Neuron (in vitro differentiated cells): ENCODE measurements around the gene PIN1.
"Not testable (repeated sequence)": the region's sequence is repeated elsewhere in the genome, so short reads cannot be mapped to it uniquely, and the experiment has no call there.

ENCODE experiments used
- H2AFZ ChIP-seq: one replicate; pipeline ENCODE4 v1.6.1; 2013; ENCODE audit warnings: low read depth, mild to moderate bottlenecking, inconsistent platforms, low read length, moderate library complexity
- H3K27me3 ChIP-seq: one replicate; pipeline ENCODE4 v1.6.1; 2013; ENCODE audit warnings: low read length; ENCODE audit not compliant: insufficient read depth
- H3K36me3 ChIP-seq: one replicate; pipeline ENCODE4 v1.6.1; 2013; ENCODE audit warnings: low read length; ENCODE audit not compliant: insufficient read depth
- H3K4me1 ChIP-seq: one replicate; pipeline ENCODE4 v1.6.1; 2013; ENCODE audit warnings: low read length; ENCODE audit not compliant: insufficient read depth
- H3K4me3 ChIP-seq: 2 replicates; pipeline ENCODE4 v1.5.1; 2013; ENCODE audit warnings: mild to moderate bottlenecking, low read length, moderate library complexity
- H3K9me3 ChIP-seq: one replicate; pipeline ENCODE4 v1.6.1; 2013; ENCODE audit warnings: low read length

The PIN1 gene

DNA sequence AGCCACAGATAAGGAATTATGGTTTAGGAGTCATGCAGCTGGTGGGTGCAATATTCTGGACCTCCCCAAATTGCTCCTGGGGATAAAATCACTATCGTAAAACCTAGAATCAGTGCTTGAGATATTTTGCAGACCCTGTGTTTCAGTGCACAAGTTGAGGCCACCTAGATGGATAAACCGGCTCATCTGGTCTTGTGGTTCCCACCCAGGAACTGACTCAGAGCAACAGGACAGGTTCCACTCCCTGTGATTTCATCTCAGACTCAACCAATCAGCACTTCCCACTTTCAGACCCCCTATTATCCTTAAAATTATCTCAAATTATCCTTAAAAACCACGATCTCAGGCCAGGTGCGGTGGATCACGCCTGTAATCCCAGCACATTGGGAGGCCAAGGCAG lies 37.2 kb upstream of the PIN1 start:
- Histone ChIP-seq H3K27me3 (no peaks in the 10 kb centered on the region), H3K36me3 (no peaks in the 10 kb centered on the region), H3K9me3 (no peaks in the 10 kb centered on the region), H2AFZ (no peak overlapping the region), H3K4me3 (no peak overlapping the region), H3K4me1 (no peaks in the 10 kb centered on the region)

- Histone ChIP-seq H3K4me3 (no peak overlapping the region), H3K27me3 (no peaks in the 10 kb centered on the region), H2AFZ (no peak overlapping the region), H3K36me3 (peaks cover 4% of the 10 kb centered on the region), H3K4me1 (no peaks in the 10 kb centered on the region), H3K9me3 (no peaks in the 10 kb centered on the region)
These were observed 36.0 kb upstream of the PIN1 start for GRCh38 chr19:9799162-9799561.

- Histone ChIP-seq H3K4me3 (no peak overlapping the region), H3K27me3 (no peaks in the 10 kb centered on the region), H3K9me3 (no peaks in the 10 kb centered on the region), H2AFZ (no peak overlapping the region), H3K36me3 (peaks cover 15% of the 10 kb centered on the region), H3K4me1 (no peaks in the 10 kb centered on the region)
These were observed 33.1 kb upstream of the PIN1 start for GRCh38 chr19:9801976-9802375.

DNA sequence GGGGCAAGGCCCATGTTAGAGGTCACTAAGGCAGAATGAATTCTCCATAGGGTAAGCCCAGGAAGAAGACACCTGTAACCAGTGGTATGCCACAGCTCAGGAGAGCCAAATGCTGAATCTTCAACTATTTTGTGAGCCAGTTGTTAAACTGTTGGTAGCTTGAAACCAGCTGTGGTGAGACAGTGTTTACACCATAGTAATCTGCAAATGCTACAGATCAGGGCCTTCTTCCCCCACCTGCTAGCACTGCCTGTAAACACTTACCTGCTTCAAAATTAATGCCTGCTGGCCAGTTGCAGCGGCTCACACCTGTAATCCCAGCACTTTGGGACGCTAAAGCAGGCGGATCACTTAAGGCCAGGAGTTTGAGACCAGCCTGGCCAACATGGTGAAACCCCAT lies 28.3 kb upstream of the PIN1 start:
- Histone ChIP-seq H2AFZ (no peak overlapping the region), H3K36me3 (peaks cover 48% of the 10 kb centered on the region), H3K27me3 (no peaks in the 10 kb centered on the region), H3K4me3 (no peak overlapping the region), H3K4me1 (no peaks in the 10 kb centered on the region), H3K9me3 (no peaks in the 10 kb centered on the region)

DNA sequence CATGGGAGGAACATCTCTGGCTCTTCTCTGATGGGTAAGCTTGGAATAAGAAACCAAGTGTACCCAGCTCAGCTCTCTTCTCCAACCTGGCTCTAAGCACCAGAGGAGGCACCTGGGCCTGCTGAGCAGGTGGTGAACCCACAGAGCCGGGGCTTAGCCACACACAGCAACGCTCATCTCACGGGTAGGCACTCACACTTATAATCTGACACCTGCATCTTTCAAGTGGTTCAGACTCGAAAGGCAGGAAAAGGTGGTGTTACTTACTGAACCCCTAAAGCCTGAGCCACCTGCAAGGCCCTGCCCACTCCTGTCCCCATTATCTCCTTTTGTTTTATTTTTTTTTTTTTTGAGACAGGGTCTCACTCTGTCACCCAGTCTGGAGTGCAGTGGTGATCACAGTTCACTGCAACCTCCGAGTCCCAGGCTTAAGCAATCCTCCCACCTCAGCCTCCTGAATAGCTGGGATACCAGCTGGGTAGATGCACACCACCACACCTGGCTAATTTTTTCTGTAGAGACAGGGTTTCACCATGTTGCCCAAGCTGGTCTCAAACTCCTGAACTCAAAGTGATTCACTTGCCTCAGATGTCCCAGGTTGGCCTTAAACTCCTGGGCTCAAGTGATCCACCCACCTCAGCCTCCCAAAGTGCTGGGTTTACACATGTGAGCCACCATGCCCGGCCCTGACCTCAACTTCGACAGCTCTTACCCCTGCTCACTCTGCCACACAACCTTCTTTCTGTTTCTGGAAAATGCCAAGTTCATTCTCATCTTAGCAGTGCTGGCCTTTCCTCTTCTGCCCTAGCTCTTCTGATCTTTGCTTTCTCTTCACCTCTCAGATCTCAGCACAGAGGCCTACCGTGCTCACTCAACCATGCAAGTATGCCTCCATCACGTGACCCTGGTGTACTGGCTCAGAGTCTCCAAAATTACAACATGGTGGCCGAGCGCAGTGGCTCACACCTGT lies 26.0 kb upstream of the PIN1 start:
- Histone ChIP-seq H3K4me3 (no peak overlapping the region), H3K36me3 (peaks cover 48% of the 10 kb centered on the region), H3K9me3 (no peaks in the 10 kb centered on the region), H3K27me3 (no peaks in the 10 kb centered on the region), H3K4me1 (no peaks in the 10 kb centered on the region), H2AFZ (no peak overlapping the region)

DNA sequence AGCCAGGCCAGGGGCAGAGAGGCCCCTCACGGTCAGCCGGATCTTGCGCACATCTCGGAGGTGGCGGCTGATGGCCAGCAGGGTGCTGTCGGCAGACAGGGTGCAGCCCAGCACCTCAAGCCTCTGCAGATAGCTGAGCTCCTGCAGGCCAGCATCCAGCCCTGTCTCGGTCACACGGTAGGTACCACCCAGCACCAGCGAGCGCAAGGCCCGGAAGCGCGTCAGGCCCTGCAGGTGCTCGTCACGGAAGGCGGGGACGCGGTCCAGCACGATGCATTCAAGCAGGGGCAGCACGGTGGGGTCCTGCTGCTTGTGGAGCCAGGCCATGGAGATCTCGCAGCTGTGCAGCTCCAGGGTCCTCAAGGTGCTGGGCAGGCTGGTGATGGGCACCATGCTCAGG lies 24.0 kb upstream of the PIN1 start:
- no peaks in the 10 kb centered on the region for H3K4me1 ChIP-seq
- H3K9me3 ChIP-seq, result peaks cover 7% of the 10 kb centered on the region
- H3K27me3 ChIP-seq, result no peaks in the 10 kb centered on the region
- H3K36me3 ChIP-seq, result peaks cover 42% of the 10 kb centered on the region
- no peak overlapping the region for H2AFZ ChIP-seq
- H3K4me3 ChIP-seq, result no peak overlapping the region

DNA sequence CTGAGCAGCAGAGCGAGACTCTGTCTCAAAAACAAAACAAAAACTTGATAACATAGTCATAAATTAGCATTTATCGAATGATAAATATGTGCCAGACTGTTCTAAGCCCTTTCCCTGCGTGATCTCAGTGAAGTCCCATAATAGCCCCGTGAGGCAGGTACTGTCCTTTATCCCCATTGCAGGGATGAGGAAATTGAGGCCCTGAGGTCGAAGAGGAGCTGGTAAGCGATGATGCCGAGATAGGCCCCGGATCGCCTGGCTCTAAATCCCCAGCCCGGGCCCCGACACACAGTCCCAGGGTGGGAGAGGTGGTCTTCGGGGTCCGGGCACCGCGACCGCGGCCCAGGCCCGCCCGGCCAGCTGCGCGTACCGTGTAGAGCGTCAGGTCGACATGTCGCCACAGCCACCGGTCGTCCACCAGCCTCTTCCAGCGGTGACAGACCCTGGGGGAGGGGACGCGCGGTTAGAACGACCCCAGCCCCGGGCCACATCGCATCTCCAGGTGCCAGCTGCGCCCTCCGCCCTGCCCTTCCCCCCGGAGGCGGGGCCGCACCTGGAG lies 16.9 kb upstream of the PIN1 start:
- H2AFZ ChIP-seq, result peak overlapping the region; percentile 87
- H3K27me3 ChIP-seq, result no peaks in the 10 kb centered on the region
- H3K4me3 ChIP-seq, result peak overlapping the region; percentile 88
- peaks cover 9% of the 10 kb centered on the region for H3K36me3 ChIP-seq
- peaks cover 7% of the 10 kb centered on the region for H3K9me3 ChIP-seq
- H3K4me1 ChIP-seq, result peaks cover 15% of the 10 kb centered on the region

GRCh38 chr19:9818734-9819595 lies 16.2 kb upstream of the PIN1 start, which contains the start of gene FBXL12:
TSS of gene FBXL12 (minus strand) at chr19:9819079. CDS start at chr19:9818813, 266 bp downstream.
- peak within 1 kb of the TSS; percentile 87 for H2AFZ ChIP-seq
- no peaks in the 10 kb centered on the region for H3K27me3 ChIP-seq
- peaks cover 7% of the 10 kb centered on the region for H3K36me3 ChIP-seq
- peaks cover 15% of the 10 kb centered on the region for H3K4me1 ChIP-seq
- peaks cover 7% of the 10 kb centered on the region for H3K9me3 ChIP-seq
- H3K4me3 ChIP-seq, result peak within 1 kb of the TSS; percentile 88

DNA sequence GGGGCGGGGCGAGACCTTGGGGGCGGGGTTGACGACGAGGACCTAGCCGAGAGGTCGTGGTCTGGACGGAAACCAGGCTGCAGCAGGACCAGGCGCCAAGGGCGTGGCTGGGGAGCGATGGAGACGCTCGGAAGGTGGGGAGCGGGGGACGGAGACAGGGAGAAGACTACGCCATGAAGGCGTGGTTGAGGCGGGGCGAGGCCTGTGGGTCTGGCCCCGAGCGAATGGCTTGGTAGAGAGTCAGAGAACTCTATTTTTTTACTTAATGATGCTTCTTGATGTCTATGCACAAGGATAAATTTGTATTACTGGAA lies 15.6 kb upstream of the PIN1 start:
- Histone ChIP-seq H3K9me3 (peaks cover 7% of the 10 kb centered on the region), H3K27me3 (no peaks in the 10 kb centered on the region), H3K4me3 (peak overlapping the region; percentile 88), H3K36me3 (peaks cover 5% of the 10 kb centered on the region), H3K4me1 (peaks cover 15% of the 10 kb centered on the region), H2AFZ (no peak overlapping the region)

GRCh38 chr19:9820034-9820433 lies 15.1 kb upstream of the PIN1 start:
- H3K4me1 ChIP-seq, result peaks cover 15% of the 10 kb centered on the region
- H3K36me3 ChIP-seq, result not testable (repeated sequence)

DNA sequence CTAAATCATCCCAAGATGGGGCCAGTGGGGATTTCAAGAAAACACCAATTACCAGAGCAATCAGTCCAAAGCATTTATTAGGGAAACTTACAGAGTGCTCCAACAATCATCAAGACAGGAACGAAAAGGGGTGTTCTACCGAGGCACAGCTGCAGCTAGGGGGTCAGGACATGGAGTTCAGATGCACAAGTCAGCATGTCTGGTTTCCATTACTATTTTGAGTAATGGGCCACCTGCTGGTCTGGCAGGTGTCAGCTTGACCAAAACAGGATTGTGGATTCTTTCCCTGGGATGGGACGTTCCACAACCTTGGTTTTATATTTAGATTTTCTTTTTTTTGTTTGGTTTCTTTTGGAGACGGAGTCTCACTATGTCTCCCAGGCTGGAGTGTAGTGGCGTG lies 11.3 kb upstream of the PIN1 start:
- H3K36me3 ChIP-seq, result no peaks in the 10 kb centered on the region
- H3K4me3 ChIP-seq, result no peak overlapping the region
- H2AFZ ChIP-seq, result no peak overlapping the region
- peaks cover 16% of the 10 kb centered on the region for H3K4me1 ChIP-seq
- H3K9me3 ChIP-seq, result no peaks in the 10 kb centered on the region
- no peaks in the 10 kb centered on the region for H3K27me3 ChIP-seq

More at GRCh38 chr19:9820034-9820433, 15.1 kb upstream of the PIN1 start:
- H2AFZ ChIP-seq, H3K27me3 ChIP-seq, H3K9me3 ChIP-seq: not testable (repeated sequence)
- peak overlapping the region; percentile 88 for H3K4me3 ChIP-seq

DNA sequence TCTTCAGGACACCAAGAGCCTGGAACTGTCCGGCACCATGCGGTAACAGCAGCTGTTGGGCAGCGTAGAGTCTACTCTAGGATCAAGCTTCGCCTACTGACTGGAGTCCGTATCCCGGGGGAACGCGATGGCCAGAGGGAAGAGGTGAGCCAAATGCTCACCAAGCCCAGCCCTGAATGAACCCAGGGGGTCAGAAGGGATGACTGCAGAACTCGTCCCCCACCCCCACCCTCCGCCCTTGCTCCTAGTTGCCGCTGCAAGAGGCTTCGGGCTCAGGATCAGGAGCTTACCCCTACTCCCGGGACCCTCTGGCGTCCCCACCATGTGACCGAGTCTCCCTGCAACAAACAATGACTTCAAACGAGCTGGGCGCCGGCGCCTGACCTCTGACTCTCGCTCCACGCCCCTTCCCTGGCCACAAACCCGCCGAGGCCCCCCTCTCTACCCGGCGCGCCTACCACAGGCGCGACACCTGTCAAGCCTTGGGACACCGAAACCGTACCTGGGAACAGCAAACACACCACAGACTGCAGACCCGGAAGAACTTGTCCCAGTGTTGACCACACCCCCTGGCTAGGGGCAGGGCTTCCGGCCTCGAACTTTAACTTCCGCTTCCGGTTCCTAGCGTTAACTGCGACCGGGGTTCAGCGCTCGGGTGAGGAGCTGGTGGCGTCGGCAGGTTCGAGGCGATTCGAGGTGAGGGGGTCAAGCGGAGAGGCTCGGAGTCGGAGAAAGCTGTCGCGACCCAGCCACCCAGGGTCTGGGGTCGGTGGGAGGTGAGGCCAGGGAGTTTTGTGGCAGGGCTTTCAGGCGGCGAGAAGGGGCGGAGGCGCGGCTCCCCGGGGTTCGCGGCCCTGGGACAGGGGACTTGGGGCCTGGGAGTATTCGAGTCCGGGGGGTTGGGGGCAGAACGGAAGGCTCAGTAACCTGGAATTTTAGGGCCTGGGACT lies 7.6 kb upstream of the PIN1 start, which contains the start of gene UBL5:
Gene UBL5 (plus strand): TSS at position 630 of the 950 bp plus-strand sequence. CDS start 420 bp downstream, outside the sequence.
- peaks cover 12% of the 10 kb centered on the region for H3K4me1 ChIP-seq
- H3K9me3 ChIP-seq, result no peaks in the 10 kb centered on the region
- H3K36me3 ChIP-seq, result peaks cover 12% of the 10 kb centered on the region
- no peaks in the 10 kb centered on the region for H3K27me3 ChIP-seq
- H2AFZ ChIP-seq, result peak within 1 kb of the TSS; percentile 41
- peak within 1 kb of the TSS; percentile 86 for H3K4me3 ChIP-seq
